GM19324 (cell line): ENCODE measurements around the gene KNOP1.

Experiments used
- ATAC-seq: cut with Tn5 transposase; IDR thresholded peaks from one replicate; pipeline ENCODE4 v1.9.1; 2021; ENCODE audit warnings: mild to moderate bottlenecking, moderate library complexity; ENCODE audit not compliant: unreplicated experiment, low FRiP score

KNOP1 gene

GRCh38 chr16:19717741-19718623, at the start of gene KNOP1, which contains the start of gene IQCK:
Gene KNOP1, minus strand, starts transcription at chr16:19718227. Its CDS starts 3,192 bp downstream, at chr16:19715035.
Gene IQCK, plus strand, starts transcription at chr16:19718271. Its CDS starts 36 bp downstream, at chr16:19718307.
- ATAC-seq: peak; percentile 94

GRCh38 chr16:19767497-19767896, 49.5 kb upstream of the KNOP1 start:
- ATAC-seq: no peak

GRCh38 chr16:19766988-19767387, 49.0 kb upstream of the KNOP1 start:
- no peak for ATAC-seq

GRCh38 chr16:19766554-19766884, 48.5 kb upstream of the KNOP1 start:
- ATAC-seq: no peak

GRCh38 chr16:19765860-19766553, 48.0 kb upstream of the KNOP1 start:
- no peak for ATAC-seq

GRCh38 chr16:19760356-19761060, 42.5 kb upstream of the KNOP1 start:
- ATAC-seq: no peak

GRCh38 chr16:19757762-19758595, 40.0 kb upstream of the KNOP1 start:
- ATAC-seq: no peak

GRCh38 chr16:19757026-19757425, 39.0 kb upstream of the KNOP1 start:
- no peak for ATAC-seq

GRCh38 chr16:19755268-19755667, 37.2 kb upstream of the KNOP1 start:
- ATAC-seq: no peak

- no peak for ATAC-seq
Observed at GRCh38 chr16:19754644-19755036, 36.6 kb upstream of the KNOP1 start.

- no peak for ATAC-seq
Observed at GRCh38 chr16:19753815-19754643, 36.0 kb upstream of the KNOP1 start.

GRCh38 chr16:19751478-19752385, 33.7 kb upstream of the KNOP1 start:
- ATAC-seq: no peak

GRCh38 chr16:19749571-19750080, 31.6 kb upstream of the KNOP1 start:
- no peak for ATAC-seq

GRCh38 chr16:19748389-19749168, 30.6 kb upstream of the KNOP1 start:
- ATAC-seq: no peak

- ATAC-seq: no peak
Observed at GRCh38 chr16:19746561-19746960, 28.5 kb upstream of the KNOP1 start.

GRCh38 chr16:19745286-19746010, 27.4 kb upstream of the KNOP1 start:
- ATAC-seq: no peak

- ATAC-seq: no peak
Observed at GRCh38 chr16:19744670-19745069, 26.6 kb upstream of the KNOP1 start.
